Cortex of kidney (tissue), 1 donor: ENCODE measurements around the gene ZNF709.
"Not testable (repeated sequence)": the region's sequence is repeated elsewhere in the genome, so short reads cannot be mapped to it uniquely, and the experiment has no call there.

ENCODE experiments used
- DNase-seq: peaks from one replicate; lab custom pipeline; 2025; lab: John Stamatoyannopoulos, UW

The ZNF709 gene

DNA sequence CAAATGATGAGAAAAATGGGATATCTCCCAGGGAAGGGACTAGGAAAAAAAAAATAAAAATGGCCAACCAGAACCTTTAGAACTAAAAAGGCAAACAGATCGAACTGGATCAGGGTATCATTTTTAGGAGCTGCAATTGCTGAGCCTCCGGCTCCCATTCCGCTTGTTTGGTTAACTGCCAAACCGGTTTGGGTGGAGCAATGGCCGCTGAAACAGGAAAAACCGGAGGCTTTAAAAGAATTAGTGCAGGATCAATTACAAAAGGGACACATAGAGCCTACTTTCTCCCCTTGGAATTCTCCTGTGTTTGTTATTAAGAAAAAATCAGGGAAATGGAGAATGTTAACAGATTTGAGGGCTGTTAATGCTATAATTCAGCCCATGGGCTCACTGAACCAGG, 31.1 kb downstream of the ZNF709 start:
- DNase-seq = no peak

DNA sequence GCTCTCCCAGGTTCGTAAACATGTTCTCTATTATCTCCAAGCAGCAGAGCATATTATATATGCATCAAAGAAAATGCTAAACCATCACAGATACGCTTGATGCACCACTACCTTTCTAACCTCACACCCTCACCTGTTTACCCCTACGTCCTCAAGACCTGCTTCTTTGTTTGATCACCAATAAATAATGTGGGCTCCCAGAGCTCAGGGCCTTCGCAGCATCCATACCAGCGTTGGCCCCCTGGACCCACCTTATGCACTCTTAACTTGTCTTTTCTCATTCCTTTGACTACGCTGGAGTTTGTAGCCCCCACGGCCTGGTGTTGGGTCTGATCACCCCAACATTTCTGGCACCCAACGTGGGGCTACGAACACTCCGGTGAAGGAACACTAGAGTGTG, 33.8 kb downstream of the ZNF709 start:
- no peak for DNase-seq

DNA sequence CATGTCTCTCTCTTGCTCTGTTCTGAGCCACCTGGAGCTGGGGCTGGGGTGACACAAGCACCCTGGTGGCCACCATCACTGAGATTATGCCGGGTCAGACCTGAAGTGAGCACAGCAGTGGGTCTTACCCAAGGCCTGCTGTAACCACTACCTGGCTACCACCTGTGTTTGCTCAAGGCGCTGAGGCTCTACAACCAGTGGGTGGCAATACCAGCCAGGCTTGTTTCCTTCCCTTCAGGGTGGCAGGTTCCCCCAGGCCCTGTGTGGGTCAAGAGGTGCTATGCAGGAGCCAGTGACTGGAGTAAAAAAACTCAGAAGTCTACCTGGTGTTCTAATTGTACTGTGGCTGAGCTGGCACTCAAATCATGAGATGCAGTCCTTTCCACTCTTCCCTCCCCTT, 35.8 kb downstream of the ZNF709 start:
- no peak for DNase-seq

DNA sequence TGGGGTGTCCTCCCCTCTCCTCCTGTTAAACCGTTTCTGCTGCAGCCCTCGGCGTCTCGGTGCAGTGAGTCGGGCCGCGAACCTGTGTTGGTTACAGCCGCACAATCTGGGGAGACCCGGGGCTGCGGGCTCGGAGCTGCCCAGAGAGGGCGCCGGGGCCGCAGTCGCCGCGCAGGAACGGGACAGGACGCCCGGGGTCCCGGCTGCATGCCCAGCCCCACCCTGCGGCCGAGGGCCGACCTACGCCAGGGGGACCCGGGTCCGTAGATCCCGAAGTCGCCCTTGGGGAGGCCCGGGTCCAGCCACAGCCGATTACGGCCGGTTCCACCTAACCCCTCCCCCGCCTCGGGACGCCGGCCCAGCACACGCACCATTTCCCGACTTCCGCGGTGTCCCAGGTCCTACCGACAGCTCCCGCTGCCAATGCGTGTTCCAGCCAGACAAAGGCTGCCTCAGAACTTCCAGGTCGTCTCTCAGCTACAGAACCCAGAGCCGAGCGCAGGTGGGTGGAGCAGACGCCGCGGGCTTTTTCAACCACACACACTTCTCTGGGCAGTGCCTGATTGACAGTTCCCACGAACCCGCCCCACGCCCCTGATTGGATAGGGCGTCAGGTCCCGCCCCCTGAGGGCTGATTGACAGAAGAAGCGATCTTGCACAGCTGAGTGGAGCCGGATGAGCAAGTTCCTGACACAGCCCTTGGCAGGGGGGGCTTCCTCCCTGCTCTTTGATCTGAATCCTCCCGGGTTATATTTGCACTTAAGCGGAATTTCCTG, 43.9 kb downstream of the ZNF709 start, which contains the start of gene ZNF443:
Gene ZNF443 (minus strand): TSS at position 481 of the 776 bp plus-strand sequence. CDS start 107 bp downstream, at position 374.
- DNase-seq = no peak

DNA sequence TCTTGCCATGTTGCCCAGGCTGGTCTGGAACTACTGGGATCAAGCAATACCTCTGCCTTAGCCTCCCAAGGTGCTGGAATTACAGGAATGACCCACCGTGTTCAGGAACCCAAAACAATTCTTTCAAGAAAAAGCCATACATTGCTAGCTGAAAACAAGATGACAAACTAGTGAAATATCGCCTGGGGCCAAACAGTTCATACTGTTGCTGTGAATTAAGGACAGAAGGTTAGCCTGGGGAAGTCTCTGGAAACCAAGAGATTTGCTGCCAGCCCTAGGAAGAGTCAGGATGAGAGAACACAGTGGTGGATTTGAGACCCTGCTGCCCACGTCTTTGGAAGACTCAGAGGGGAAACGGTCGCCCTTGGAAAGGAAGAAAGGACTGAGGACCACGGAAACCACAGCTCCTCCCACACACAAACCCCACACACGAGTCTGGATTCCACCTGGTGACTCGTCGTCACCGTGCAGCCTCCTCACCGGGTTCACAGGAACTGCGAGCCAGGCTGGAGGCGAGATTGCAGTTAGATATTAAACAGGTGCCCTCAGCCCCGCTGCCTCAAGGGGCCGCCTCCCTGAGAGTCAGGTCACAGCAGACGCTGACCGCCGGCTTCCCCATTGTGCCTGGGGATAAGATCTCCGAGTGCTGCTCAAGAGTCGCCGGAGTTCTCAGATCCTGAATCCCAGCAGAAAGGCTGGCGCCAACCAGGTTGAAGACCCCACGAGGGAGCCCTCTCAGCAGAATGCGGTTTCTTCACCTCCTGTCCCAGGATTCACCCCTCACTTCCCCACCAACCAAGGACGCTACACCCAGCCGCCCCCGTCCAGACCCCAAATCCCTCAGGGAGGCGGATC, 44.7 kb downstream of the ZNF709 start:
- DNase-seq = not testable (repeated sequence)

DNA sequence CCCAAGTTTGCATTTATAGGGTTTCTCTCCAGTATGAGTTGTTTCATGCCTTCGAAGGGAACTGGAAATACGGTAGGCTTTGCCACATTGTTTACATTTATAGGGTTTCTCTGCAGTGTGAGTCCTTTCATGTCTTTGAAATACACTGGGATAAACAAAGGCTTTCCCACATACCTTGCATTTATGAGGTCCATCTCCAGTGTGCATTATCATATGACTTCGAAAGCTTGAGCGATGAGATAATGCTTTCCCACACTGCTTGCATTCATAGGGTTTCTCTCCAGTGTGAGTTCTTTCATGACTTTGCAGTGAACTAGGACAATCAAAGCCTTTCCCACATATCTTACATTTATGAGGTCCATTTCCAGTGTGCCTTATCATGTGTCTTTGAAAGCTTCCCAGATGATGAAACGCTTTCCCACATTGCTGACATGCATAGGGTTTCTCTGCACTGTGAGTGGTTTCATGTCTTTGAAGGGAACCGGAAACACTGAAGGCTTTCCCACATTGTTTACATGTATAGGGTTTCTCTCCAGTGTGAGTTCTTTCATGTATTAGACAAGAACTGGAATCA, 53.8 kb downstream of the ZNF709 start:
- DNase-seq = not testable (repeated sequence)

DNA sequence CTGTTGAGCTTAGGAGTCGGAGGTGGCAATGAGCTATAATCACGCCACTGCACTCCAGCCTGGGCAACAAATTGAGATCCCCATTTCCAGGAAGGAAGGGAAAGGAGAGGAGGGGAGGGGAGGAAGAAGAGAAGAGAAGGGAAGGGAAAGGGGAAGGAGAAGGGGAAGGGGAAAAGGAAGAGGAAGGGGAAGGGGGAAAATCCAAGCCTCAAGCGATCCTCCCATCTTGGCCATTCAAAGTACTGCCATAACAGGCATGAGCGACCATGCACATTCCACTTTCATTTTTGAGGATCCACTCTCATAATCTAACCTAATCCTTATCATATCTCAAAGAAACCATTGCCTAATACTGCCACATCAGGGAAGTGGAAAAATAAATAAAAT, 58.7 kb downstream of the ZNF709 start:
- no peak for DNase-seq

DNA sequence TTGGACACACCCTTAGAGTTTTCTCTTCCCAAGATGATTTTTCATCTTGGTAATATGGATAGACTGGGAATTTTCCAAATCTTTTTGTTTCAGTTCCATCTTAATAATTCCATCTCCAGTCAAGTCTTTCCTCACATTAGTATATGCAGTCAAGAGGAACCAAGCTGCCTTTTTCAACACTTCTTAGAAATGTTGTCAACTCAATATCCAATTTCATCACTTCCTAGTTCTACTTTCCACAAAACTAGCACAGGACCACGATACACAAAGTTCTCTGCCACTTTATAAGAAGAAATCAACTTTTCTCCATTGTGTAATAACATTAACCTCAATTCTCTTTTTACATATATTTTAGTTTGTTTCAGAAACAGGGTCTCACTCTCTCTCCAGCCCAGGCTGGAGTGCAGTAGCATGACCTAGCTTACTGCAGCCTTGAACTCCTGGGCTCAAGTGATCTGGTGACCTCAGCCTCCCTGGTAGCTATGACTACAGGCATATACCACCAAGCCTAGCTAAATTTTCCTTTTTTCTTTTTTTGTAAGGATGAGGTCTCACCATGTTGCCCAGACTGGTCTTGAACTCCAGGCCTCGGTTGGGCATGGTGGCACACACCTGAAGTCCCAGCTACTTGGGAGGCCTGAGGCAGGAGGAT, 59.3 kb downstream of the ZNF709 start:
- no peak for DNase-seq

DNA sequence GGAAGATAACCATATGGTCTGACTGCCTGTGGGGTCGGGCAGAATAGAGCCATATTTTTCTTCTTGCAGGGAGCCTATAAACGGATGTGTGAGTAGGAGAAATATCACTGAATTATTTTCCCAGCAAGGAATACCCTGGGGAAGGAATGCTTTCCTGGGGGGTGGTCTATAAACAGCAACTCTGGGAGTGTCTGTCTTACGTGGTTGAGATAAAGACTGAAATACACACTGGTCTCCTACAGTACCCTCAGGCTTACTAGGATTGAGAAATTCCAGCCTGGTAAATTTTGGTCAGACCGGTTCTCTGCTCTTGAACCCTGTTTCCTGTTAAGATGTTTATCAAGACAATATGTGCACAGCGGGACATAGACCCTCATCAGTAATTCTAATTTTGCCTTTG, 67.3 kb downstream of the ZNF709 start:
- not testable (repeated sequence) for DNase-seq

DNA sequence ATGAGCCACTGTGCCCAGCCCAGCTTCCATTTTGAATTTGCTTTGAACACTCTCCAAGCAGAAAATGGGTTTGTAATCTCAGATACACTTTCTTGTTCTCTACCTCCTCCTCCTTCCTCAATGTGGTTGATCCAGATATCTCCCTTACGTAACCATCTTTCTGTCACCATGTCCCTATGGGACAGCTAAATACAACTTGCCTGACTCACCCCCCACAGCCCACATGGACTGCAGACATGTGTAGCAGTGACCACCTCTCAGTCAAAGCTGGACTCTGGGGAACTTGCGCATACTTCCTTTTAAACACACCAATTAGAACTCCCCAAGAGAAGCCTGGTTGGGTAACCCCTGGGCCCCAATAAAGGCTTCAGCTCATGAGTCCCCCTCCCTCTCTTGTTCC, 72.7 kb downstream of the ZNF709 start:
- no peak for DNase-seq
